Mucosa of rectum (tissue), 2 donors: ENCODE results near the gene TNNT3.
"Not testable (repeated sequence)": the region's sequence is repeated elsewhere in the genome, so short reads cannot be mapped to it uniquely, and the experiment has no call there.

Source experiments
- H3K27ac ChIP-seq, 2 donors: one replicate each; pipeline ENCODE4 v1.7.0; 2013; ENCODE audit warnings: inconsistent platforms in 2 of 2, low read depth in 2 of 2, low read length in 2 of 2
- H3K27me3 ChIP-seq, 2 donors: one replicate each; pipeline ENCODE4 v1.7.0; 2013; ENCODE audit warnings: low read length in 2 of 2; ENCODE audit not compliant: control insufficient read depth in 2 of 2, insufficient read depth in 2 of 2
- H3K36me3 ChIP-seq, 2 donors: one replicate each; pipeline ENCODE4 v1.7.0; 2013; ENCODE audit warnings: low read length in 2 of 2; ENCODE audit not compliant: control insufficient read depth in 2 of 2, insufficient read depth in 2 of 2
- H3K4me1 ChIP-seq, 2 donors: one replicate each; pipeline ENCODE4 v1.7.0; 2013; ENCODE audit warnings: low read length in 2 of 2, mild to moderate bottlenecking in 1 of 2; ENCODE audit not compliant: control insufficient read depth in 2 of 2, insufficient read depth in 2 of 2
- H3K4me3 ChIP-seq, 2 donors: one replicate each; pipeline ENCODE4 v1.7.0; 2013; ENCODE audit warnings: low read length in 2 of 2
- H3K9ac ChIP-seq, 2 donors: one replicate each; pipeline ENCODE4 v1.7.0; 2013; ENCODE audit warnings: low read length in 2 of 2, low read depth in 1 of 2, mild to moderate bottlenecking in 1 of 2
- H3K9me3 ChIP-seq, 2 donors: one replicate each; pipeline ENCODE4 v1.7.0; 2013; ENCODE audit warnings: low read length in 2 of 2; ENCODE audit not compliant: control insufficient read depth in 2 of 2
- donor health status: healthy.
- donor health status: Normal muscosa, but diverticular disease.

The TNNT3 gene

GRCh38 chr11:1919391-1920127 lies at the start of gene TNNT3:
Gene TNNT3, plus strand, starts transcription at chr11:1919703. Its CDS starts 3,172 bp downstream, at chr11:1922875.
- H3K36me3 ChIP-seq, result no peaks in the 10 kb centered on the region
- no peaks in the 10 kb centered on the region for H3K9me3 ChIP-seq
- H3K27me3 ChIP-seq, result no peaks in the 10 kb centered on the region
- no peaks in the 10 kb centered on the region for H3K4me1 ChIP-seq
- H3K4me3 ChIP-seq, result no peak within 1 kb of the TSS
- H3K27ac ChIP-seq, result no peak within 1 kb of the TSS
- H3K9ac ChIP-seq, result no peak within 1 kb of the TSS

DNA sequence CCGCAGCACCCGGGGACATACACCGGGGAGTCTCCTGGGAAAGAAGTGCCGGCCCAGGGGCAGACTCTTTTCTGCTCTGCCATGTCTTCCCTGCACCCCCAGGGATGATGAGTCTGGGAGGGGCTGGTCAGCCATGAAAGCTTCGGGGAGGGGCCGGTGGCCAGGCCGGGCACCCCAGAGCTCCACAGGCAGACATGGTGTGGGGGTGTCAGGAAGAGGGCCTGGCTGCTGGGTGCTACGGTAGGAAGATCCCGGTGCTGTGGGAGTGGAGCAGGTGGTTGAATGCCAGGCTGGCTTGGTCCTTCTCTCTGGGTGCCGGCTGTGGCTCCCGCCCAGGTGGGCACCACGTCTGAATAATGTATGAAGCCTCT lies 49.2 kb upstream of the TNNT3 start:
- peaks cover 0 to 5% of the 10 kb centered on the region in 2 donors for H3K27me3 ChIP-seq
- H3K9me3 ChIP-seq, result no peaks in the 10 kb centered on the region
- H3K36me3 ChIP-seq, result no peaks in the 10 kb centered on the region
- peak overlapping the region; percentile 47 to 57 for H3K4me3 ChIP-seq
- H3K27ac ChIP-seq, result peak overlapping the region; percentile 58 to 76
- peak overlapping the region in 1 of 2 donors; percentile 51 for H3K9ac ChIP-seq
- peaks cover 3 to 13% of the 10 kb centered on the region in 2 donors for H3K4me1 ChIP-seq

- Histone ChIP-seq H3K27me3 (peaks cover 0 to 5% of the 10 kb centered on the region in 2 donors), H3K4me1 (peaks cover 0 to 13% of the 10 kb centered on the region in 2 donors), H3K9ac (peak overlapping the region in 1 of 2 donors; percentile 56), H3K27ac (peak overlapping the region; percentile 61 to 76), H3K9me3 (no peaks in the 10 kb centered on the region), H3K4me3 (peak overlapping the region; percentile 47 to 57), H3K36me3 (no peaks in the 10 kb centered on the region)
Observed at GRCh38 chr11:1870721-1871466, 48.6 kb upstream of the TNNT3 start.

- Histone ChIP-seq H3K27ac (peak overlapping the region; percentile 61 to 76), H3K4me1 (peaks cover 0 to 13% of the 10 kb centered on the region in 2 donors), H3K9ac (peak overlapping the region in 1 of 2 donors; percentile 56), H3K27me3 (peaks cover 0 to 5% of the 10 kb centered on the region in 2 donors), H3K9me3 (no peaks in the 10 kb centered on the region), H3K36me3 (no peaks in the 10 kb centered on the region), H3K4me3 (peak overlapping the region; percentile 47 to 57)
Observed at GRCh38 chr11:1871531-1871930, 48.0 kb upstream of the TNNT3 start.

GRCh38 chr11:1872267-1872985 lies 47.1 kb upstream of the TNNT3 start:
- Histone ChIP-seq H3K27me3 (peaks cover 0 to 5% of the 10 kb centered on the region in 2 donors), H3K4me3 (peak overlapping the region in 1 of 2 donors; percentile 57), H3K9ac (peak overlapping the region in 1 of 2 donors; percentile 56), H3K36me3 (no peaks in the 10 kb centered on the region), H3K27ac (peak overlapping the region; percentile 42 to 76), H3K4me1 (peaks cover under 1 to 14% of the 10 kb centered on the region in 2 donors), H3K9me3 (no peaks in the 10 kb centered on the region)

DNA sequence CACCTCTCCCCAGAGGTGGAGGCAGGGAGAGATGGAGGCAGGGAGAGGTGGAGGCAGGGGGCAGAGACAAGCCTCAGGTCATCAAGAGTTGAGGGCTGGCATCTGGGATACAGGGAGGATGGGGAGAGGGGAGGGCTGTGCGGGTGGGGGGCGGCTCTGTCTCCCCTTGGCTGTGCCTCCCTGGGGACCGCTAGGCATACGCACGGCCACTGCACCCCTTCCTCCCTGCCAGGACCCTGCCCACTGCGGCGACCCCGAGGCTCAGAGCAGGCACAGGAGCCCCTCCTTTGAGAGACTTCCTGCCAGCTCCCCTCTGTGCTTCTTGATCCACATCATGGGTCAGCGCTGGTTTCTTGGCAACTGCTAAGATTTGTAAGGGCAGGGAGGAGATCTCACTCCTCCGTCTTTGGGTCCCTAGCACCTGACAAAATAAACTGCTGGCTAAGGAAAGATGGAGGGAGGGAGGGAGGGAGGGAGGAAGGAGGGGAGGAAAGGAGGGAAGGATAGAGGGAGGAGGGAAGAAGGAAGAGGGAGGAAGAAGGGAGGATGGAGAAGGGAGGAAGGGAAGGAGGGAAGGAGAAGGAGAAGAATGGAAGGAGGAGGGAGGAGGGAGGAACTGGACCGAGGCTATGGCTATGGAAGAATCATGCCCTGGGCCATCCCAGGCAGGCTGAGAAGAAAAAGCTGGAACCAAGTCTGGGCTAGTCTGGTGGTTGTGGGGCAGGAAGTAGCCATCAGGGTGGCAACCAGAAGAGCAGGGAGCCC lies 46.3 kb upstream of the TNNT3 start:
- Histone ChIP-seq H3K4me1 (peaks cover 6 to 15% of the 10 kb centered on the region in 2 donors), H3K27me3 (peaks cover 0 to 5% of the 10 kb centered on the region in 2 donors), H3K27ac (peak overlapping the region; percentile 47 to 76), H3K9ac (no peak overlapping the region), H3K4me3 (peak overlapping the region in 1 of 2 donors; percentile 57), H3K36me3 (no peaks in the 10 kb centered on the region), H3K9me3 (no peaks in the 10 kb centered on the region)

DNA sequence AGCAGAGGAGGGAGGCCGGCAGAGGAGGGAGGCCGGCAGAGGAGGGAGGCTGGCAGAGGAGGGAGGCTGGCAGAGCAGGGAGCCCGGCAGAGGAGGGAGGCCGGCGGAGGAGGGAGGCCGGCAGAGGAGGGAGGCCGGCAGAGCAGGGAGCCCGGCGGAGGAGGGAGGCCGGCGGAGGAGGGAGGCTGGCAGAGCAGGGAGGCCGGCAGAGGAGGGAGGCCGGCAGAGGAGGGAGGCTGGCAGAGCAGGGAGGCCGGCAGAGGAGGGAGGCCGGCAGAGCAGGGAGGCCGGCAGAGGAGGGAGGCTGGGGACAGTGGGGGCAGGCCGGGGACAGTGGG lies 45.7 kb upstream of the TNNT3 start:
- Histone ChIP-seq H3K27ac (peak overlapping the region; percentile 47 to 56), H3K4me1 (peaks cover 6 to 14% of the 10 kb centered on the region in 2 donors)
- H3K9ac ChIP-seq, H3K36me3 ChIP-seq, H3K27me3 ChIP-seq, H3K4me3 ChIP-seq, H3K9me3 ChIP-seq: not testable (repeated sequence)

DNA sequence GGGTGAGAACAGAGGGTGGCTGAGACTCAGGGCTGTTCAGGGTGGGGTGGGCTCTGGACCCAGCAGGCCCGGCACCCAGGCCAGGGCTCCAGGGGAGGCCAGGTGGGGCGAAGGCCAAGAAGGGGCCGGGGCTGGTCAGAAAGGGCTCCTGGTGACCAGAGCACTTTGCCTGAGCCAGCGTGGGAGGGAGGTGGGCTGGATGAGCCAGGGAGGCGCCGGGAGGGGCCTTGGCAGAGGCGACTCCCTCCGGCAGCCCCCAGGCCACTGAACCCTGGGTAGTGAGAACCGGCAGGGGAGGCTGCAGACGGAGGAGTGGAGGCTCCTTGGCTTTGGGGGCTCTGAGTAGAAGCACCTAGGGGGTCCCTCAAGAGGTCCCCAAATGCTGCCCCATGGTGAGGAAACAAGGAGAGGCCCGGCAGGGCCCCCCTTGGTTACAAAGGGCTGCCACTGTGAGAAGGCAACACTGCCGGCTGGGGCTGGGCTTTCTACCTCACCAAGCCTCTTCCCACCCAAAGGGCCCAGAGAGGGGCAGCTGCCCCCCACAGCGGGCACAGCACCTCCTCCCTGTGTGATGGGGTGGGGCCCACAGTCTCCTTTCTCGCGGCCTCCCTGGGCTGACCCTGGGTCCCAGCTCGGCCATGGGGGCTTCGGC lies 44.9 kb upstream of the TNNT3 start:
- Histone ChIP-seq H3K4me1 (peaks cover 6 to 14% of the 10 kb centered on the region in 2 donors), H3K9ac (peak overlapping the region in 1 of 2 donors; percentile 33), H3K27ac (peak overlapping the region; percentile 58 to 63)
- H3K4me3 ChIP-seq, H3K36me3 ChIP-seq, H3K9me3 ChIP-seq, H3K27me3 ChIP-seq: not testable (repeated sequence)

DNA sequence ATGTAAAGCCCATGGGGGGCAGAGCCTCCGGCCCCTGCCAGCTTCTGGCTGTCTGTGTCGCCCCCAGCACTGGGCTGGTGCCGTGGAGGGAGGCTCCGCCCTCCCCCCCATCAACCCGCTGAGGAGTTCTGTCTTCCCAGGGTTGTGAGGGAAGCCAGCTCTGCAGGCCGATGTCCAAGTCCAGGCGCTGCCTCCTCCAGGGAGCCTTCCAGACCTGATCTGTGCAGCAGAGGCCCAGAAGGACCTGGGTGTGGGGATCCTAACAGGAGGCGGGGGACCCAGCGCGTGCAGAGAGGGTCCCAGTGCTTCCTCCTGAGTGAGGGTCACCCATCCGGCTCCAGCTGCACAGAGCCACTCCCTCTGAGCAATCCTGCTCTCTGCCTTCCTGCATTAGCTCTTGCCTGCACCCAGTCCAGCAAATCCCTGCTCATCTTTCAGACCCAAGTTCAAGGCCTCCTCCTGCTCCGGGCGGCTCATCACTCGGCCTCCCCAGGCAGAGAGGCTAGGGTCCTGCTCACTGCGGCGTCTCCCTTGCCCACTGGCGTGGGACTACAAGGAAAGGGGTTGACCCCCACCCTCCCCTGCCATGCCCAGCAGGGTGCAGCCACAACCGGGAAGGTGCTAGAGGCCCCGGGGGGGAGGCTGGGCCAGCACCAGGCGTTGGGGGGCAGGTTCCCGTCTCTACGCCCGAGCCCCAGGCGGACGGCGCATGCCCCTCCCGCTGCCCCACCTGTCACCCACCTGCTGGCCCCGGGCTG lies 44.2 kb upstream of the TNNT3 start:
- no peaks in the 10 kb centered on the region for H3K9me3 ChIP-seq
- H3K27me3 ChIP-seq, result peaks cover 0 to 3% of the 10 kb centered on the region in 2 donors
- peaks cover 6 to 12% of the 10 kb centered on the region in 2 donors for H3K4me1 ChIP-seq
- H3K4me3 ChIP-seq, result no peak overlapping the region
- no peak overlapping the region for H3K9ac ChIP-seq
- no peaks in the 10 kb centered on the region for H3K36me3 ChIP-seq
- H3K27ac ChIP-seq, result peak overlapping the region; percentile 58 to 63
